Measurements from ENCODE around the gene TCF12. TPM values are rescaled to one million over a fixed set of nuclear protein-coding genes. Genes with fewer than 3 reads are reported as not detected.
"Not testable (repeated sequence)": the region's sequence is repeated elsewhere in the genome, so short reads cannot be mapped to it uniquely, and the experiment has no call there.

The TCF12 gene
- total RNA-seq, 1 donor from 2014 or later, result 33.2 TPM

- no peak for DNase-seq (ENCODE audit: low read depth)
- FAIRE-seq, result no peak
- Histone ChIP-seq H3K4me3 (ENCODE audit: low read depth, low read length) (no peak overlapping the region), H3K27me3 (ENCODE audit: control insufficient read depth, insufficient read depth, low read length) (no peaks in the 10 kb centered on the region), H3K36me3 (ENCODE audit: control insufficient read depth, insufficient read depth, low read length) (no peaks in the 10 kb centered on the region)
- TF ChIP-seq, protein P1, sequence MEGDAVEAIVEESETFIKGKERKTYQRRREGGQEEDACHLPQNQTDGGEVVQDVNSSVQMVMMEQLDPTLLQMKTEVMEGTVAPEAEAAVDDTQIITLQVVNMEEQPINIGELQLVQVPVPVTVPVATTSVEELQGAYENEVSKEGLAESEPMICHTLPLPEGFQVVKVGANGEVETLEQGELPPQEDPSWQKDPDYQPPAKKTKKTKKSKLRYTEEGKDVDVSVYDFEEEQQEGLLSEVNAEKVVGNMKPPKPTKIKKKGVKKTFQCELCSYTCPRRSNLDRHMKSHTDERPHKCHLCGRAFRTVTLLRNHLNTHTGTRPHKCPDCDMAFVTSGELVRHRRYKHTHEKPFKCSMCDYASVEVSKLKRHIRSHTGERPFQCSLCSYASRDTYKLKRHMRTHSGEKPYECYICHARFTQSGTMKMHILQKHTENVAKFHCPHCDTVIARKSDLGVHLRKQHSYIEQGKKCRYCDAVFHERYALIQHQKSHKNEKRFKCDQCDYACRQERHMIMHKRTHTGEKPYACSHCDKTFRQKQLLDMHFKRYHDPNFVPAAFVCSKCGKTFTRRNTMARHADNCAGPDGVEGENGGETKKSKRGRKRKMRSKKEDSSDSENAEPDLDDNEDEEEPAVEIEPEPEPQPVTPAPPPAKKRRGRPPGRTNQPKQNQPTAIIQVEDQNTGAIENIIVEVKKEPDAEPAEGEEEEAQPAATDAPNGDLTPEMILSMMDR (IDR thresholded peaks at IDR 0.05; ENCODE audit: insufficient read depth, low read length, severe bottlenecking), result no peak
Observed at GRCh38 chr15:56950979-56951378, 32.5 kb downstream of the TCF12 start.

- H3K27me3 ChIP-seq (ENCODE audit: control insufficient read depth, insufficient read depth, low read length), result no peaks in the 10 kb centered on the region
- H3K36me3 ChIP-seq (ENCODE audit: control insufficient read depth, insufficient read depth, low read length), result no peaks in the 10 kb centered on the region
- no peak overlapping the region for H3K4me3 ChIP-seq (ENCODE audit: low read depth, low read length)
- TF ChIP-seq, protein P1 (IDR thresholded peaks at IDR 0.05; ENCODE audit: insufficient read depth, low read length, severe bottlenecking), result no peak
- FAIRE-seq, result no peak
- no peak for DNase-seq (ENCODE audit: low read depth)
Observed at GRCh38 chr15:56953790-56954189, 35.3 kb downstream of the TCF12 start.

- not testable (repeated sequence) for H3K36me3 ChIP-seq (ENCODE audit: control insufficient read depth, insufficient read depth, low read length); DNase-seq (ENCODE audit: low read depth); H3K4me3 ChIP-seq (ENCODE audit: low read depth, low read length); FAIRE-seq; H3K27me3 ChIP-seq (ENCODE audit: control insufficient read depth, insufficient read depth, low read length)
Observed at GRCh38 chr15:56955011-56955410, 36.6 kb downstream of the TCF12 start.

- FAIRE-seq, result no peak
Observed at GRCh38 chr15:56956538-56956937, 38.1 kb downstream of the TCF12 start.

GRCh38 chr15:56957812-56958406 lies 39.5 kb downstream of the TCF12 start:
- H3K4me3 ChIP-seq (ENCODE audit: low read depth, low read length), result no peak overlapping the region
- FAIRE-seq (no peak), DNase-seq (ENCODE audit: low read depth) (no peak)
- TF ChIP-seq, protein P1 (IDR thresholded peaks at IDR 0.05; ENCODE audit: insufficient read depth, low read length, severe bottlenecking), result no peak
- H3K36me3 ChIP-seq (ENCODE audit: control insufficient read depth, insufficient read depth, low read length), result no peaks in the 10 kb centered on the region
- H3K27me3 ChIP-seq (ENCODE audit: control insufficient read depth, insufficient read depth, low read length), result no peaks in the 10 kb centered on the region

More at GRCh38 chr15:56956538-56956937, 38.1 kb downstream of the TCF12 start:
- TF ChIP-seq, protein P1 (IDR thresholded peaks at IDR 0.05; ENCODE audit: insufficient read depth, low read length, severe bottlenecking), result no peak
- Histone ChIP-seq H3K27me3 (ENCODE audit: control insufficient read depth, insufficient read depth, low read length) (no peaks in the 10 kb centered on the region), H3K4me3 (ENCODE audit: low read depth, low read length) (no peak overlapping the region), H3K36me3 (ENCODE audit: control insufficient read depth, insufficient read depth, low read length) (no peaks in the 10 kb centered on the region)
- no peak for DNase-seq (ENCODE audit: low read depth)

GRCh38 chr15:56959318-56959648 lies 40.8 kb downstream of the TCF12 start:
- Histone ChIP-seq H3K36me3 (ENCODE audit: control insufficient read depth, insufficient read depth, low read length) (no peaks in the 10 kb centered on the region), H3K4me3 (ENCODE audit: low read depth, low read length) (no peak overlapping the region), H3K27me3 (ENCODE audit: control insufficient read depth, insufficient read depth, low read length) (no peaks in the 10 kb centered on the region)
- FAIRE-seq (no peak), DNase-seq (ENCODE audit: low read depth) (no peak)
- TF ChIP-seq, protein P1 (IDR thresholded peaks at IDR 0.05; ENCODE audit: insufficient read depth, low read length, severe bottlenecking), result no peak

Data from bronchial epithelial cell (primary cell).